Adrenal gland (tissue), 12 donors: ENCODE results near the gene NFS1. TPM values are rescaled to one million over a fixed set of nuclear protein-coding genes. Genes with fewer than 3 reads are reported as not detected.

Experiments used
- DNase-seq, 7 donors: peaks; one replicate each; pipeline ENCODE4 v3.0.0-alpha.2; 2019 to 2020
- H3K27ac ChIP-seq, 5 donors: fragments of 200-600 bp; sonication (generic) in 4 of 5; 1 replicate in 3 of 5; 2 replicates in 2 of 5; pipeline versions ENCODE4 v1.5.1 to v1.8.0; 2016 to 2020; ENCODE audit warnings: mild to moderate bottlenecking in 1 of 5
- H3K27me3 ChIP-seq: fragments of 200-600 bp; 2 replicates; pipeline ENCODE4 v1.8.0; 2021
- H3K36me3 ChIP-seq, 2 donors: fragments of 200-600 bp; replicated peaks in 1 of 2; 1 replicate in 1 of 2; 2 replicates in 1 of 2; pipeline versions ENCODE4 v1.5.1 to v1.8.0; 2018 to 2022
- H3K4me1 ChIP-seq, 2 donors: fragments of 200-600 bp; replicated peaks in 1 of 2; 1 replicate in 1 of 2; 2 replicates in 1 of 2; pipeline versions ENCODE4 v1.5.1 to v1.8.0; 2018 to 2021
- H3K4me3 ChIP-seq, 4 donors: fragments of 200-600 bp; sonication (generic) in 3 of 4; one replicate each; pipeline ENCODE4 v1.5.1; 2016 to 2018
- H3K9me3 ChIP-seq, 3 donors: fragments of 200-600 bp; sonication (generic) in 1 of 3; replicated peaks in 1 of 3; 1 replicate in 2 of 3; 2 replicates in 1 of 3; pipeline versions ENCODE4 v1.5.1 to v1.8.0; 2016 to 2021
- POLR2A ChIP-seq, 2 donors: fragments of 450-650 bp; IDR thresholded peaks; one replicate each; pipeline ENCODE4 v1.6.1; 2017; ENCODE audit warnings: antibody characterized with exemption in 2 of 2, mild to moderate bottlenecking in 2 of 2, moderate library complexity in 1 of 2
- WGBS, 4 donors: extraction: QIAGEN DNeasy Blood & Tissue Kit in 2 of 4; methylation state at CpG; one replicate each; pipeline versions ENCODE4 v1.1.5 to v1.1.7; 2013 to 2017; 5-methylcytosine and 5-hydroxymethylcytosine counted together
- intact Hi-C, 2 donors: fragments of 100-400 bp; cut with DNase I; formaldehyde crosslinking; loops; one replicate each; pipeline versions ENCODE4 v1.14.1 to v1.15.0; 2022 to 2023
- polyA plus RNA-seq, 3 donors: library from polyadenylated mRNA; stranded (reverse); fragments of 200-250 nt in 2 of 3; fragments of 350-450 nt in 1 of 3; fragmentation: Illumina TruSeq in 1 of 3; extraction: RNeasy Lipid Tissue Mini Kit (QIAGEN cat#74804) in 1 of 3; gene quantifications; one replicate each; pipeline ENCODE4 v1.2.3, GENCODE V29; 2013 to 2014
- total RNA-seq, 9 donors: library from RNA; depleted of rRNA in 4 of 9; stranded (reverse); fragments of >200 nt in 4 of 9; fragments of 120-200 nt in 1 of 9; fragmentation: NEBNext Ultra II Directional in 1 of 9; extraction: Animal tissue kit (Norgen Biotek cat#: 25700) in 1 of 9; gene quantifications; one replicate each; pipeline versions ENCODE4 v1.1.0 to v1.2.4, GENCODE V29; 2013 to 2023
- TF ChIP-seq, protein P1 (sequence below), 6 experiments: fragments of 450-650 bp in 4 of 6; fragments of 200-600 bp in 2 of 6; sonication (generic) in 1 of 6; IDR thresholded peaks; 1 replicate in 5 of 6; 2 replicates in 1 of 6; pipeline versions ENCODE4 v1.5.1 to v1.8.0; 2016 to 2021; ENCODE audit warnings: antibody characterized with exemption in 6 of 6, mild to moderate bottlenecking in 2 of 6, moderate library complexity in 1 of 6
- donor health status: healthy with polysubstance abuse.
- donor health status: Bipolar disorder and iron deficiency.
- donor health status: DM: yes; HTN: yes; CAD: no.
- donor health status: DM: no; HTN: no; CAD: no.
- donor health status: DM: no; HTN: no; CAD: no.
- donor health status: DM: yes; HTN: yes; CAD: no.

NFS1 gene
- total and polyA plus RNA-seq, 12 donors: 40.1 to 129 (median 104) TPM

DNA sequence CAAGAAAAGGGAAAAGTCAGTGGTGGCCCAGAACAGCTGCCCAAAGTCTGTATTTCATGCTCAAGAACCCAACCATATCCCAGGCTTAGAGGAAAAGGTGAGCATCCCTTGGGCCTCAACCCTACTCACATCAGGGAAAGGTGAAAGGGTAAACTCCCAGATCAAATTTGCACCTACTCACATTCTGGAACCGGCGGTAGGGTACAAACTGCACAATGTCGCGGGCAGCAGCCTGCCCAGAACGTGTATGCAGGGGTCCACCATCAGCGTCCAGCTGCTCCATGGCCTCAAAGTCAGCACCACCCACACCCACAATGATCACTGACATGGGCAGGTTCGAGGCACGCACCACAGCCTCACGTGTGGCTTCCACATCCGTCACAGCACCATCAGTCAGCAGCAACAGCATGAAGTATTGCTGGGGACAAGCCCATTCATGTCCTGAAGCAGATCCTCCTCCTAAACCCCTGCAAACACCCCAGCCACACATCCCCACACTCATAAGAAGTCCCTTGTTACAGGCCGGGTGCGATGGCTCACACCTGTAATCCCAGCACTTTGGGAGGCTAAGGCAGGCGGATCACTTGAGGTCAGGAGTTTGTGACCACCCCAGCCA, 72.7 kb downstream of the NFS1 start:
- no peaks in the 10 kb centered on the region for H3K27me3 ChIP-seq
- TF ChIP-seq, protein P1, sequence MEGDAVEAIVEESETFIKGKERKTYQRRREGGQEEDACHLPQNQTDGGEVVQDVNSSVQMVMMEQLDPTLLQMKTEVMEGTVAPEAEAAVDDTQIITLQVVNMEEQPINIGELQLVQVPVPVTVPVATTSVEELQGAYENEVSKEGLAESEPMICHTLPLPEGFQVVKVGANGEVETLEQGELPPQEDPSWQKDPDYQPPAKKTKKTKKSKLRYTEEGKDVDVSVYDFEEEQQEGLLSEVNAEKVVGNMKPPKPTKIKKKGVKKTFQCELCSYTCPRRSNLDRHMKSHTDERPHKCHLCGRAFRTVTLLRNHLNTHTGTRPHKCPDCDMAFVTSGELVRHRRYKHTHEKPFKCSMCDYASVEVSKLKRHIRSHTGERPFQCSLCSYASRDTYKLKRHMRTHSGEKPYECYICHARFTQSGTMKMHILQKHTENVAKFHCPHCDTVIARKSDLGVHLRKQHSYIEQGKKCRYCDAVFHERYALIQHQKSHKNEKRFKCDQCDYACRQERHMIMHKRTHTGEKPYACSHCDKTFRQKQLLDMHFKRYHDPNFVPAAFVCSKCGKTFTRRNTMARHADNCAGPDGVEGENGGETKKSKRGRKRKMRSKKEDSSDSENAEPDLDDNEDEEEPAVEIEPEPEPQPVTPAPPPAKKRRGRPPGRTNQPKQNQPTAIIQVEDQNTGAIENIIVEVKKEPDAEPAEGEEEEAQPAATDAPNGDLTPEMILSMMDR (IDR thresholded peaks at IDR 0.05): no peak
- TF ChIP-seq POLR2A (IDR thresholded peaks at IDR 0.05): no peak
- H3K4me3 ChIP-seq: no peak overlapping the region
- H3K36me3 ChIP-seq: peaks cover 0 to 56% of the 10 kb centered on the region in 2 donors
- H3K9me3 ChIP-seq: no peaks in the 10 kb centered on the region
- no peak overlapping the region for H3K27ac ChIP-seq
- DNase-seq: peak in 2 of 7 donors; percentile 16 to 48
- intact Hi-C loops: no loop called here
- no peaks in the 10 kb centered on the region for H3K4me1 ChIP-seq
- WGBS, 4 donors: 92 to 96% (median 94%) methylated on average over 7 to 13 of the region's 13 CpGs

GRCh38 chr20:35625584-35626385, 73.4 kb downstream of the NFS1 start:
- H3K4me3 ChIP-seq: no peak overlapping the region
- TF ChIP-seq, protein P1 (IDR thresholded peaks at IDR 0.05): no peak
- no peak for TF ChIP-seq POLR2A (IDR thresholded peaks at IDR 0.05)
- no peaks in the 10 kb centered on the region for H3K9me3 ChIP-seq
- no peak overlapping the region for H3K27ac ChIP-seq
- no peaks in the 10 kb centered on the region for H3K27me3 ChIP-seq
- peak in 2 of 7 donors; percentile 13 to 44 for DNase-seq
- intact Hi-C loops: no loop called here
- H3K4me1 ChIP-seq: no peaks in the 10 kb centered on the region
- H3K36me3 ChIP-seq: peaks cover 0 to 49% of the 10 kb centered on the region in 2 donors
- WGBS, 4 donors: 93 to 96% (median 94%) methylated on average over 6 of the region's 6 CpGs

- H3K27ac ChIP-seq: no peak overlapping the region
Observed at GRCh38 chr20:35621560-35621946, 77.6 kb downstream of the NFS1 start.

More at GRCh38 chr20:35621560-35621946, 77.6 kb downstream of the NFS1 start:
- H3K9me3 ChIP-seq: no peaks in the 10 kb centered on the region
- no peak for TF ChIP-seq POLR2A (IDR thresholded peaks at IDR 0.05)
- TF ChIP-seq, protein P1 (IDR thresholded peaks at IDR 0.05): no peak
- no peak for DNase-seq
- H3K27me3 ChIP-seq: no peaks in the 10 kb centered on the region
- WGBS, 4 donors: 88 to 98% (median 94%) methylated on average over 2 of the region's 2 CpGs
- peaks cover 0 to 15% of the 10 kb centered on the region in 2 donors for H3K36me3 ChIP-seq
- H3K4me3 ChIP-seq: no peak overlapping the region
- intact Hi-C loops: no loop called here
- H3K4me1 ChIP-seq: peaks cover 0 to 27% of the 10 kb centered on the region in 2 donors
